GM13976 (cell line): ENCODE results near the gene CPLX4.

Source experiments
- DNase-seq: peaks from one replicate; pipeline ENCODE4 v3.0.0; 2012; ENCODE audit warnings: low spot score
- CTCF ChIP-seq: IDR thresholded peaks from 2 replicates; pipeline ENCODE4 v1.5.1; 2012; ENCODE audit warnings: borderline replicate concordance, mild to moderate bottlenecking; ENCODE audit not compliant: insufficient read depth; ENCODE audit errors: extremely low read depth, missing control alignments, control extremely low read depth
- in situ Hi-C: fragments of 300-500 bp; cut with MboI; formaldehyde crosslinking; loops from one replicate; pipeline ENCODE4 v1.12.0; 2022; ENCODE audit warnings: low sequenced_read_pairs, mixed read lengths, inconsistent platforms; ENCODE audit not compliant: unreplicated experiment

CPLX4 gene

GRCh38 chr18:59354731-59355130 lies 36.3 kb upstream of the CPLX4 start:
- DNase-seq = no peak
- no peak for TF ChIP-seq CTCF
- in situ Hi-C loops = no loop called here

GRCh38 chr18:59353079-59353680 lies 34.7 kb upstream of the CPLX4 start:
- in situ Hi-C loops = no loop called here
- no peak for DNase-seq
- no peak for TF ChIP-seq CTCF

GRCh38 chr18:59352250-59352855 lies 33.9 kb upstream of the CPLX4 start:
- in situ Hi-C loops = no loop called here
- no peak for TF ChIP-seq CTCF
- DNase-seq = no peak

- in situ Hi-C loops = no loop called here
- no peak for DNase-seq
- no peak for TF ChIP-seq CTCF
Measured at GRCh38 chr18:59345556-59345955, 27.1 kb upstream of the CPLX4 start.

GRCh38 chr18:59344996-59345395 lies 26.5 kb upstream of the CPLX4 start:
- no peak for TF ChIP-seq CTCF
- in situ Hi-C loops = no loop called here
- no peak for DNase-seq

- in situ Hi-C loops = no loop called here
- DNase-seq = no peak
- no peak for TF ChIP-seq CTCF
Measured at GRCh38 chr18:59343926-59344325, 25.5 kb upstream of the CPLX4 start.
